GM19467 (cell line): Measurements from ENCODE around the gene KIFBP.

Experiments used
- ATAC-seq: cut with Tn5 transposase; IDR thresholded peaks from one replicate; pipeline ENCODE4 v1.9.1; 2021; ENCODE audit warnings: mild to moderate bottlenecking, moderate library complexity; ENCODE audit not compliant: unreplicated experiment

Gene KIFBP

GRCh38 chr10:69049566-69049961 lies 61.0 kb downstream of the KIFBP start:
- ATAC-seq = no peak

DNA sequence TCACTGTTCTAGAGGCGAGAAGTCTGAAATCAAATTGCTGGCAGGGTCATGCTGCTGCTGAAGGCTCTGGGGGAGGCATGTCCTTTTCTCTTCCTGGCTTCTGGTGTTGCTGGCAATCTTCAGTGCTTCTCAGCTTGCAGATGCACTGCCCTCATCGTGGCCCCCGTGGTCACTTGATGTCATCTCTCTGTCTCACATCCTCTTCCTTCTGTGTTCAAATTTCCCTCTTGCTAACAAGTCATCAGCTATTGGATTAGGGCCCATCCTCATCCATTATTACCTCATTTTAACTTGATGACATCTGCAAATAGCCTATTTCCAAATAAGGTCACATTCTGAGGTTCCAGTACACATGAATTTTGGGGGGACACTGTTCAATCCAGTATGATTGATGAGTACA lies 62.7 kb downstream of the KIFBP start:
- ATAC-seq = no peak

DNA sequence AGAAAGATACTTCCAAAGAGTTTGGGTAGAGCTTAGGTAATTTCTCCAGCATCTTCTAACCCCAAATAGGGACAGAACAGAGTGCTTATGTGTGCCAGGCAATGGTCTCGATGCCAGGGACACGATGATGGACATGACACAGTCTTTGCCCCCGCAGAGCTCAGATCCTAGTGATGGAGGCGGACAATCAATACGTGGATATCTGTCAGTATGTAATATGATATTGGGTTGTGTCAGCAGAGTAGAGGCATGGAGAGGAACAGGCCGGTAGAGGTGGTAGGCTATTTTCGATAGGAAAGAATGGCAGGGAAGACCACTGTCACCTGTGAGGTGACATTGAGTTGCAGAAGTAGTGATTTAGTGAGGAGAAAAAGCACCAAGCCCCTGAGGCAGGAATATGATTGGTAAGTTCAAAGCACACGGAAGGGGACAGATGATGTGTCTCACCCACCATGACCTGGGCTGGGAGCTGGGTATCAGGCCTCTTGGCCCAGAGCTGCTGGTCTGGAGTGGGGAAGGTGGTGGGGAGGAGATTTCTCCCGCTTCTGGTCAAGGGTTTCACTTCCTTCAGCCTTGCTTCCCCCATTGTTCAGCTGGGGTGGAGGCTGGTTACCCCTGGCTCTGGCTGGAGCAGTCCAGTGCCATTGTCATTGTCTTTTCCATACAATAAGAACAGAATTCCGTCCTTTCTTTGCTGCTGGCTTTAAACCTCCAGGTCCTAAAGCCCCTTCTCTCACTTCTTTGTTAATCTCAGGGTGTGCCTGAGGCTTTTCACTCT lies 63.3 kb downstream of the KIFBP start:
- no peak for ATAC-seq

DNA sequence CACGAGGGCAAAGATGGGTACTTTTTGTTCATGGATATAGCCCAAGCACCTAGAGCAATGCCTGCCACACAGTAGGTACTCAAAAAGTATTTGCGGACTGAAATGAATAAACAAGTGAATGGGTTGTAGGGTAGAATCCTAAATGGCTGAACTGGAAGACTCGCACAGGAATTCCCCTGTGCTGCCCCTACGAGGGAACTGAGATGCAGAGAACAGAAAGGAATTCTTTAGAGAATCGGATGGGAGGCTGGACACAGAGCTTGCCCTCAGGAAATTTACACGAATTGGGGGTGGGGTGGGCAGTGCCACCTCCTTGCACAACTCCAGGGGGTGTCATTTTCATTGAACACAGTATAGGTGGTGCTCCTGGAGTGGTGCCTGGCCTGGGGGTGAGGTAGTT lies 64.1 kb downstream of the KIFBP start:
- no peak for ATAC-seq

- ATAC-seq = no peak
Measured at GRCh38 chr10:69055241-69055640, 66.6 kb downstream of the KIFBP start.

GRCh38 chr10:69056129-69056528 lies 67.5 kb downstream of the KIFBP start:
- no peak for ATAC-seq

DNA sequence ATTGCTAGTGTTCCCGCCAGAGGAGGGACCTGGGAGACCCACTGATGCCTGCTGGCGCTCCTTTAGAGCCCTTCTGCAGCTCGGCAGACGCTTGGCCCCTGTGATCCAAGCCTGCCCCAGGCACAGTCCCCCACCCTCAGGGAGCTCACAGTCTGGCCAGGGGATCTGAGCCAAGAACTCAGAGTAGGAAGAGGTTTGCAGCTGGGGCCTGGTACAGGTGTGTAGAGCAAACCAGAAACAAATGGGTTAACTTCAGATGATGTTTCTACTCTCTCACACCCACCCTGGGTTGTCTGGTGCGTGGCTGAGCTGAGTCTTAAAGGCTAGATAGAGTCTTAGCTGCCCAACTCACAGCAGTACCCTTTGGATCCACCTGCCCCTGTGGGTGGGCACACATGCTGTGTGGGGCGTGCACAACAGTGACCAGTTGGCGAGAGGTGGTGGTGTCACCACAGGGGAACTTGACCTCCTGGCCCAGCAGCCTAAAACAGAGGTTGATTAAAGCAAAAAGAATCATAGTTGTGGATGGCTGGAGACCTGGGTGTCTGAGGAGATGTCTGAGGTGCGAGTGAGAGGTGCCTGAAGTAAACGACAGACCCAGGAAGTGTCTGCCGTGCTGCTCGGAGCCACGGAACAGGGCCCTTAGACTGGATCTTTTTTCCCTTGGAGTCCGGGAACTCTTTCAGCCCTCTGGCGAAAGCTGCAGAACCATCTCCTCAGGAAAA lies 68.1 kb downstream of the KIFBP start:
- ATAC-seq = no peak

DNA sequence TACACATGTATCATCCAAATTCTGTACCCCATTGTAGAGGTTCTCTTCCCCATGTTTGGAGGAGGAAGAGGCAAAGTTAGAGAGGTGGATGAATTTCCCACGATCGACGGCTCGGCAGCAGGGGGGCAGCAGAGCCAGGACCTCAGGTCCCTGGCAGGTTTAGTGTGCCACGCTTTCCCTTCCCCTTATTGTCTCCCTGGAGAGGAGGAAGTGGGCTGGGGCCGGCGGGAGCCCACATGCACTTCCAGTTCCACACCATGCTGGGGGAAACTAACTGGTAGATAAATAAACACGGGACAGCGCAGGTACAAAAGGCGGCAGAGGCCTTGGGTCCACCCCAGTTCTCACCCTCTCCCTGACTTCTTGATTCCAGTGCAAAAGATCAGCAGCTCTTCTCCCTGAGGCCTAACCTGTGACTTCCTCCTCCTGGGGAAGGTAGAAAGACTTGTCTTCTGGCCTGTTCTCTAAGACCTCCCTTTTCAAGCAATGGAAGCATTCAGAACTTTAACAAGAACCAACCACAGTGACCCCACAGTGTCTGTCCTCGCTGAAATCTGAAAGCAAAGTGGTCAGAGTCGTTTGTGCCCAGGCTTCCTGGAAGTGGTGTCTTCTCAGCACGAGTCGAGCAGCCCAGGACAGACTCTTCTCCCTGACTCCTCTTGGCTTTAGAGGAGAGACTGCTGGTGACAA lies 68.8 kb downstream of the KIFBP start:
- ATAC-seq = no peak

GRCh38 chr10:69057951-69058297 lies 69.3 kb downstream of the KIFBP start:
- ATAC-seq = no peak

DNA sequence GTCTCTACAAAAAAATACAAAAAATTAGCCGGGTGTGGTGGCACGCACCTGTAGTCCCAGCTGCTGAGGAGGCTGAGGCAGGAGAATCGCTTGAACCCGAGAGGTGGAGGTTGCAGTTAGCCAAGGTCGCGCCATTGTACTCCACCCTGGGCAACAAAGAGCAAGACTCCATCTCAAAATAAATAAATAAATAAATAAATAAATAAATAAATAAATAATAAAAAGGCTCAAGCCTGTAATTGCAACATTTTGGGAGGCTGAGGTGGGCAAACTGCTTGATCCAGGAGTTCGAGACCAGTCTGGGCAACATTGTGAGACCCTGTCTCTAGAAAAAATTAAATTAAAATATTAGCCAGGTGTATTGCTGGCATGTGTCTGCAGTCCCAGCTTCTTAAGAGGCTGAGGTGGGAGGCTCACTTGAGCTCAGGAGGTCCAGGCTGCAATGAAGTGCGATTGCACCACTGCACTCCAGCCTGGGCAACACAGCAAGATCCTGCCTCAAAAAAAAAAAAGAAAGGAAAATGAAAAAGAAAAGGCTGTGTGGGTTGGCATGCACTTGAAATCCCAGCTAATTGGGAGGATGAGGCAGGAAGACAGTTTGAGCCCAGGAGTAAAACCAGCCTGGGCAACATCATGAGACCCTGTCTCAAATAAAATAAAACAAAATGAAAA lies 71.7 kb downstream of the KIFBP start:
- no peak for ATAC-seq

DNA sequence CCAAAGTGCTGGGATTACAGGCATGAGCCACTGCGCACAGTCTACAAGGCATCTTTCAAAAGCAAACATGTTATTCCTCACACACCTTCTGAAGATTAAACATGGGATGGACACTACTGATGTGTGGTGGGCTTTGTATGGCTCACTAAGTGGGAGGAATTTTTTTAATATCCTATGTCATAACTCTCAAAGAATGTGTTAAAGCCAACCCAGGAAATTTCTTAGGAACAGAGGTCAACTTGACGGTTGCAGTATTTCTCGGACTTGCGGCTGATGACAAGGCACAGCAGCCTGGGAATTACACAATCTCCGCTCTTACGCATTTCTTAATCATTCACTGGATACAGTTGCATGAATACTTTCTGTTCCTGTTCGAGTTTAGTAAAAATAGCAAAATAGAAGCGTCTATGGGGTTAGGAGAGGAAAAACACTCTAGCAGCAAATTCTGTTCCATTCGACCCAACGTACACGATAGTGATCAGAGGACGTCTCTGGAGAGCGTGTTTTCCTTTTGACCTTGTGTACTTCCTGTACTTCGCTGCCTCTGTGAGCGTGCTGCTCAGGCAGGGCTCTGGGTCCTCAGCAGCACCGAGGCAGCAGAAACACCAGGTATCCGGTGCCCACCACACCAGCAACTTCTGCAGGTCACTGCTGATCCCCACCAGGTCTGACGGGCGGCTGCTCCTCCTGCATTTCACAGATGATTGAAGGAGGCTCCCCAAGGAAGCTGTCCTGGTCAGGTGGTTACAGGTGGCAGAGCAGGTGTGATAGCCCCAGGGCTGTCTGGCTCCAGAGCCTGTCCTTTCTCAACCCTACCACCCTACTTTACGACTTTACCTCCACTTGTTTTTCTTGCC lies 72.9 kb downstream of the KIFBP start:
- peak; percentile 53 for ATAC-seq

GRCh38 chr10:69062901-69063300 lies 74.3 kb downstream of the KIFBP start:
- ATAC-seq = no peak

DNA sequence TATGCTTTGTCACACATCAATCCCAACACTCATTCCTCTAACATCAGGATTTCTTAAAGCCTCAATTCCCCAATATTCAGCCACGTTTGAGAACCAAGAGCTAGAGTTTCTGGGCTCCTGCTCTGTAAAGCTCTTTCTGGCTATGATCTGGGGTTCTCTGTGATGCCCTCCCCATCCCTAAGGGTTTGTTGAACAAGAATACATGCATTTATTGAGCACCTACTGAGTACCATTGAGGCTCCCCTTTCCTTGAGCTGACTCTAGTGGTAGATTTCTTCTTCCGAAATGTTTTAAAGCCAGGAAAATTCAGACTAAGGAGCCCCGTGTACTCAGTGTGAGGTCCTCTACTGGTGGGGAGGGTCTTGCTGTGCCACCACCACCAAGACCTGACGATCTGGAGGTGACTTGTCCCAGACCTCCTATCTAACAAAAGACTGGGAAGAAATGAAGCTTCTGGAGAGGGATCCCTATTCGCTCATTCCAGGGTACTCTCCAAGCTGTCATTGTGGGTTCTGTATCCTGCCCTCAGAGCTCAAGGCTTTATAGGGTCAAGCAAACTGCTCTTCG lies 76.2 kb downstream of the KIFBP start:
- no peak for ATAC-seq

- ATAC-seq = peak; percentile 41
Measured at GRCh38 chr10:69065406-69066361, 77.1 kb downstream of the KIFBP start.
